Endometrial microvascular endothelial cells (primary cell): ENCODE results near the gene CCDC88C. TPM values are rescaled to one million over a fixed set of nuclear protein-coding genes. Genes with fewer than 3 reads are reported as not detected.

Source experiments
- in situ Hi-C: cut with HindIII; loops from 2 replicates; pipeline ENCODE4 v1.10.0; 2017; ENCODE audit warnings: low sequenced_read_pairs, low pct_unique_long_range_greater_than_20kb; ENCODE audit errors: inconsistent ontology term
- total RNA-seq: library from RNA; depleted of rRNA; stranded (reverse); fragments of >200 nt; gene quantifications from one replicate; pipeline ENCODE4 v1.2.3, GENCODE V29; 2015; ENCODE audit errors: inconsistent ontology term

CCDC88C gene
- total RNA-seq, 1 donor from 2014 or later, result 7.2 TPM

DNA sequence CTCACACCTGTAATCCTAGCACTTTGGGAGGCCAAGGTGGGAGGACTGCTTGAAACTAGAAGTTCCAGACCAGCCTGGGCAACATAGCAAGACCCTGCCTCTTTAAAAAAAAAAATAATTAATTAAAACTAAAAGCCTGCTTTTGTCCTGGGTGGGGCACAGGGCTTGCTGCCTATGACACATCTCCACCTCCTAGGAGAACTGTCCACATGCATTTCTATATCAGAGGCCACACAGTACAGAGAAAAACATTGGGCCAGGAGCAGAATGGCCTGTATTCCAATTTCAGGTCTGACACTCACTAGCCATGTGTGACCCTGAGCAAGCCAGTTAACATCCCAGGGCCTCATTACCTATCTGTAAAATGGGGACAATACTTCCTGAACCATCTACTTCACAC, 31.9 kb downstream of the CCDC88C start:
- in situ Hi-C loops, result no loop called here

DNA sequence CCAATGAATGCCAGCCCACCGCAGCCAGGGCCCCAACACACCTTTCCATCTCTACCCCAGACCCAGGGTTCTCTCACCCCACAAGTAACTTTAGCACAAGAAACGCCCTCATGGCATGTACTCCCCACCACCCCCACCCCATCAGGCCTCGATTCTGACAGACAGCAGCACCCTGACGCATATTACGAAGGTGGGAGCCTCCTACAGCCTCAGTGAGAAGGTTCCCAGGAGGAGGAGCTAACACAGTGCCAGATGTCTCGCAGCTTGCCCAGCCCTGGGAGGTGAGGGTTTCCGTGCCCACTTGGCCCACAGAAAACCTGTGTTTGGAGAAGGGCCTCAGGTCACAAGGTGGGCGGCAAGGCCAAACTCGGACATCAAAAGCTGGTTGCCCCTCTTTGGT, 32.4 kb downstream of the CCDC88C start:
- in situ Hi-C loops, result no loop called here

DNA sequence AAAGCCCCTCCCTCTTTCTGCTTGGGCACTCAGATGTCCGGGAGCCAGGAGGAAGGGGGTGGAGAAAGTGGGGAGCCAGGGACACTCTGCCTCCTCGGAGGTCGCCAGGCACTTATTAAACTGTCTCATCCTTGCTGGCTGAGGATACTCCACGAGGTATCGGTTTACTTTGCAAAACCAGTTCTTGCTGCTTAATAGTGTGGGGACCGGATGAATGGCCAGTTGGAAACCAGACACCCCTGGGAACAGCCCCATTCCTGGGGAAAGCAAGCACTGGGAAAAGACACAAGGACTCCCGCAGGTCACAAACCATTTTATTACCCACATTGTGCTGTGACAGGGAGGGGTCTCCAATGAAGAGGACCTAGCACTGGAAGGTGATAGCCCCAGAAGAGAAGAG, 34.2 kb downstream of the CCDC88C start:
- in situ Hi-C loops, result no loop called here

DNA sequence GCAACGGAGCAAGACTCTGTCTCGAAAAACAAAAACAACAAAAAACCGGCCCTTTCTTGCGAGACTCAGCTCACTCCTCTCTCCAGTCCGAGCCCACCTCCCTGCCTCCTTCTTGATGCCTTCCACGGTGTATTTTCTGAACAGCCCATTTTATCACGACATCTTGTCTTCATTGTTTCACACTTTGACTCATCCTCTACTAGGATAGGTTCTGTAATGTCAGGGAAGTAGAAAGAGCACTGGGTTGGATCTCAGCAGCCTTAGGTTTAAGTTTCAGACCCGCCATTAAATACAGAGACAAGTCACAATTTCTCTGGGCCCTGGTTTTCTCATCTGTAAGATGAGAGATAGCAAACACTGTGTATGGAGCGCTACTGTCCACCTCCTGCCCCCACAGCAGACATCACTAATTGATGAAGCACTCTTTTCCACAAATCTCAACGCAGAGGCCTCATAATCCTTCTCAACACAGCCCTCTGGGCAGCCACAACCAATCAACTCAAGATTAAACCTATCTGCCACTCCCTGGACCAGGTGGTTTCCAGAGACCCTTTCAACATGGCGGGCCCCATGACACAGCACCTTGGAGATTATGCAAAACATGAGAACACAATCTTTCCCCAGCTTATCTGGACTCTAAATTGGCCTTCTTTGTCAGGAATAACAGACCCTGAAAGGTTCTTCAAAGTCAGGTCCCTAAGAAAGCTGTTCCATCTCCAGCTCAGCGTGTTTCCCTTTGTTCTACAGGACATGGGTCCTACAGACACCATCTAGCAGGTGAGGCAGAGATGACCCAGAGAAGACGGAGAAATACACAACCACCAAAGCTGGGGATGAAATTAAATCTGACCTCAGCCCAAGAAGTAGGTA, 35.6 kb downstream of the CCDC88C start:
- in situ Hi-C loops, result no loop called here

DNA sequence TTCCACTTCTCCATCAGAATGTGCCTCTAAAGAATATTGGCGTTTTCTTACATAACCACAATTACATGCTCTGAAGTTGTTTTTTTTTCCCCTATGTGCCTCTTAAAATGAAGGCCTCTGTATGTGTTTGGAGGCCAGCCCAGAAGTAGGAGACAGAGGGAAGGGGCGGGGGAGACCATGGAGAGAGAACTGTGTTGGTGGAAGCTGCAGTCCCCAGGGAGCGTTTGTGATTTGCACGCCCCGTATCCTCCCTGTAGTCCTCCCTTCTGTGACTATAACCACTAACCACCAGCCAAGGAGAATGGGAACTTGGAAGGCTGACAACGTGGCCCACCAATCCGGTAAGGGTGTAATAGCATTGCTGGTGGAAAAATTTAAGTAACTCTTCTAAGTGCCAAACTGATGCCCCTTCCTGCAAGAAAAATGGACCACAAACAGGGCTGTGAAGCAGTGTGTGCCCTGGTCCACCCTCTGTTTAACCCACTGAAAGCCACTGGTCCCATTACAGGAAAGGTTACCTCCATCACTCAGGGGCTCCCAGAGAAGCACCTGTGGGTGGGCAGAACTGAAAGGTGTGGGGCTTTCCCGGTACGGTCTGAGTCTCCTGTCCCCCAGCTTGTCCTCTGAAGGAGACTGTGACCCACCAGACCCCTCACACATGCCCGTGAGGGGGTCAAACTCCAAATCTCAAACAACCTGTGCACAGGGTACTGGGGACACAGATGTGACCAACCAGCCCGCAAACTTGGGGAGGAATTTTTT, 36.8 kb downstream of the CCDC88C start:
- in situ Hi-C loops, result no loop called here

DNA sequence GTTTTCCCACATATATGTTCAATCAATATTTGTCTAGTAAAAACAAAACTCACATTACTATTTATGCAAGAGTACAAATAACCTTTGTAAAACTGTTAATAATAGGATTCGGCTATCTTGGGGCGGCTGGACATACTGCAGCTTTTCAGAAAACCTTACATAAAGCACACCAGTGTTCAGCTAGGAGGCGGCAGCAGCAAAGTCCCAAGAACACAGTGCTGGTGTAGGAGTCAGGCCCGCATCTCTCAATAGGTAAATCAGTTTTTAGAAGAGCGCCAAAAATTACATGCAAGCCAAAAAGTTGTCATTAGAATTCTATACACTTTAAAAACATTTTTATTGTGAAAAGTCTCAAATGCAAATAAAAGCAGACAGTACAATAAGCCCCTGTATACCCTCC, 37.5 kb downstream of the CCDC88C start:
- in situ Hi-C loops, result no loop called here

DNA sequence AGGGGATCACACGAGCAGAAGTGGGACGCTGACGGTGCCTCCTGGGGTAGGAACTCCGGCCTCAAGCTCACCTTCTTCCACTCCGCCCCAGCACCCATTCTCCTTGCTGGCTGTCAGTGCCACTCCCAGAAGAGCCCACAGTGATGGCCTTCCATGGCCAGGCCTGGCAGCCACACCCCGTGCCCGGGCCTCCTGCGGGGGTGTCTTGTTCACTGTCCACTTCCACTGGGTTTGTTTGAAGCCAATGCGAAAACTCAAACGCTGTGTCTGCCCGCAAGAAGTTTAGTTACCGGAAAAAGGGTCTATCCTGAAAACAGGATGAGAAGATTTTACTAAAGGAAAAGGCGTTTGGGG, 38.1 kb downstream of the CCDC88C start:
- in situ Hi-C loops, result no loop called here

DNA sequence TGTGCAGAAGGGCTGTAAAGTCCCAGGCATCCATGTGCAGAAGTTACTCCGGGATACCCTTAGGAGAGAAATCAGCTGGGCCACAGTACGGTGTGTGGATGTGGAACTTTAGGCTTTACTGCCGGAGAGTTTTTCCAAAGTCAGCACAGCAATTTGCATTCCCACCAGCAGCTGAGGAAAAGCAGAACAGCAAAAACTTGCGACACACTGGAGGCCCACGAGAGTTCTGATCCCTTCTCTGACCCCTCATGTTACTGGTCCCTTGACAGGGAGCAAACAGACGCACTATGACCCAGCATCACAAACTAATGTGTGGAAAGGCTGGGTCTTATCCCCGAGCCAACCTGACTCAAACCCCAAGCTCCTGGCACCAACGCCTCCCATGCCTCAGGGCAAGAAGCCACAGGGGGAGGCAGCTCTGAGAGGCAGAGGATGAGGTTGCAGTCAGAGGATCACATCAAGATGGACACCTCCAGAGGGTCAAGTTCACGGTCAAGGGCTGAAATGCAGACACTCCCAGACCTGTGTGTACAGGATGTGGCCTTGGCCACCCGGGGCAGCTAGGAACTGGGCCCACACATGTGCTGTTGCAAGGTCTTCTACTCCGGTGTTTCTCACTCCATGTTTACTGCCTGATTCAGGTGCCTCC, 38.6 kb downstream of the CCDC88C start:
- in situ Hi-C loops, result no loop called here

DNA sequence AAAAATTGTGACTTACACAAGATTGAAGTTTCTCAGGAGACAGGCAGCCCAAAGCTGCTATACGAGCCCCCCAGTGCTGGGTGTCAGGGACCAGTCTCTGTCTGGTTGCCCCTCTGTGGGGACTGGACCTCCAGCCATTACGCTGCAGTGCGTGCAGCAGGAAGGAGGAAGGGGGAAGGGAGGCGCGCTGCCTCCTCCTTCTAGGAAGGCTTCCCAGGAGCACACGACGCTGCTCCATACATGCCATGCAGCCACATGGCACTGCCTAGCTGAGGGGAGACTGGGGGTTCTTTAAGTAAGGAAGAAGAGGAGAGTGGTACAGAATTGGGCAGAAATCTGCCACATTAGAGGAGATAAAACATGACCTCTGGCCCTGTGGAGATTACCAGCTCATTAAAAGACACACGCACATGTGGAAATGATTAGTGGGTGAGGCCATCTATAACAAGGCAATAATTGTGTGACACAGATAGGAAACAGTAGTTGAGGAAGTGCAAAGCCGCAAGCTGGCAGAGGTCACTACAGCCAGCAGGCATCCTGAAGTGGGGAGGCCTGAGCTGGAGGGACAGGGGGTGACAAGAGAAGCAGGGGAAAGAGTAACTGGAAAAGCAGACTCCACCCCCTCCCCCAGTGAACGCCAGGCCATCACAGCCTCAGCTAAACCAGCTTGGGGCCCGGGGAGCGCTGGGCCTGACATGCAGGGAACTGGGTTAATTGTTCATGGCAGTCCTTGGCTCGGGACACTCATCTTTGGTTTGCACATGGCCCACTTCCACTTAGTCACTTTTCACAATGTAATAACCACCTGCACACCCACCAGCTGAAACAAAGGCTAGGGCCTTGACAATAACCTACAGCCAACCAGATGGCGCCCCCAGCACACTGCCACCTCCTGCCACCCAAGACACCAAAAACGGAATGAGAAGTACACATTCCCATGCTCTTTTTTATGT, 39.6 kb downstream of the CCDC88C start:
- in situ Hi-C loops, result no loop called here

DNA sequence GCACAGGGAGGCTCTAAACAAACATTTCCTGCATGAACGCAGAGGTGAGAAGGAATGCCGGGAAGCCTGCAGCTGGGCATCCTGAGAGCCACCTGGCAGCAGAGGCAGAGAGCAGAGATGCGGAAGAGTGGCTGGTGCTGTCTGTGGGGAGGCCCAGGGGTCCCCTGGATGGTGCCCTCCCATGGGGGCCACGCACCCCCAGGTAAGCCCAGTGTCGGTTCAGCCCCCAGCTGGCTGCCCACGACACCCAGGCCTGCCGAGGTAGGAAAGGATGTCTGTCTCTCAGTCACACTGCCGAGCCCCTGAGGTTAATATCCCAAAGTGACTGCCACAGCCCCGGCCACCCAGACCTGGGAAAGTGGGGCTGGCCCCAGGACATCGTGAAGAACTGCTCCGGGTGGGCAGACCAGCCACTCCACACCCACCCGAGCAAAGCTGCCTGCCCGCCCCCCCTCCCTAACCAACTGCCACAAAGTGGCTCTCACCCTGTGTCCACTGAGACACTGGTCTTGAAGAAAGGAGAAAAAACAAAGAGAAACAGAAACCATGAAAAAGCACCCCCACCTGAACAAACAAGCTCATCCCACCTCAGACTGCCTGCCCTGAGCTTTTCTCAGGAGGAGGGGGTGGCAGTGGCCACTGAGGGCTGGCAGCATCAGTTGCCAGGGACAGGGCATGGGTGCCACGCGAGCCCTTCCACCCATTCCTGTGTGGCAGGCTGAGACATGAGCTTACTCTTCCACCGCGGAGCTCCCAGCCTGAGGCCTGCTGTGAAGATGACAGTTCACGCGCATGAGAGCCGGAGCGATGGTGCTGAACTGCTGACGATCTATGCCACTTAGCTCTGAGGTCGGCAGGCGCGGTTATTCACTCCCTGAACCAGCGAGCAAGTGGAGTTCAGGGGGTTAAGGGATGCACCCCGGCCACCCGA, 40.8 kb downstream of the CCDC88C start:
- in situ Hi-C loops, result no loop called here

DNA sequence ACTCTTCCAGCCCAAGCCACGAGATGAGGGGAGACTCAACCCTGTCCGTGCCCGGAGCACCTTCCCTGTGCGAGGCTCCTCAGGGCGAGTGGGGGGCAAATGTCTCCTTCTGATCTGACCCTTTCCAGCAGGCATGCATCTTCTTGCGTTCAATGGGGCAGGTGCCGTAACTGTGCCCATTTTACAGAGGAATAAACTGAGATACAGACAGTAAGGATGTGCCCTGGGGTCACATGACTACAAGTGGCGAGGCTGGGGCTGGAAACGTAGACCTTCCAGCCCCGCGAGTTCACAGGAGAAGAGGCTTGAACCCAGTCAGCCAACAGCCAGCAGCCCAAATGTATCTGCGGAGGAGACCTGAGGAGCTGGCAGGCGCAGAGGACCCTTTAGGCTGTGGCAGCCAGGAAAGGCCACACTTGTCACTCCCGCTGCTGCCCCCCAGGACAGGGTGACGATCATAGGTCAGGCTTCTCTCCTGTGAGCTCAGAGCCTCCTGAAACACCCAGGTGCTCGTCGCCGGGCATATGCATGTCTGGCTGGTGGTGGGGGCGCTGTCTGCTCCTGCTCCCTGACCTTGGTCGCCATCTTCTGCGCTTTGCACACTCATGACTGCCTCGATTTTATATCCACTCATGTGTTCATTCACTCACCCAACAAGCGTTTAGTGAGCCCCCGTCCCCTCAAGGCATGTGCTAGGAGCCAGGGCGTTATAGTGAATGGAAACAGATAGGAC, 41.7 kb downstream of the CCDC88C start:
- in situ Hi-C loops, result no loop called here

DNA sequence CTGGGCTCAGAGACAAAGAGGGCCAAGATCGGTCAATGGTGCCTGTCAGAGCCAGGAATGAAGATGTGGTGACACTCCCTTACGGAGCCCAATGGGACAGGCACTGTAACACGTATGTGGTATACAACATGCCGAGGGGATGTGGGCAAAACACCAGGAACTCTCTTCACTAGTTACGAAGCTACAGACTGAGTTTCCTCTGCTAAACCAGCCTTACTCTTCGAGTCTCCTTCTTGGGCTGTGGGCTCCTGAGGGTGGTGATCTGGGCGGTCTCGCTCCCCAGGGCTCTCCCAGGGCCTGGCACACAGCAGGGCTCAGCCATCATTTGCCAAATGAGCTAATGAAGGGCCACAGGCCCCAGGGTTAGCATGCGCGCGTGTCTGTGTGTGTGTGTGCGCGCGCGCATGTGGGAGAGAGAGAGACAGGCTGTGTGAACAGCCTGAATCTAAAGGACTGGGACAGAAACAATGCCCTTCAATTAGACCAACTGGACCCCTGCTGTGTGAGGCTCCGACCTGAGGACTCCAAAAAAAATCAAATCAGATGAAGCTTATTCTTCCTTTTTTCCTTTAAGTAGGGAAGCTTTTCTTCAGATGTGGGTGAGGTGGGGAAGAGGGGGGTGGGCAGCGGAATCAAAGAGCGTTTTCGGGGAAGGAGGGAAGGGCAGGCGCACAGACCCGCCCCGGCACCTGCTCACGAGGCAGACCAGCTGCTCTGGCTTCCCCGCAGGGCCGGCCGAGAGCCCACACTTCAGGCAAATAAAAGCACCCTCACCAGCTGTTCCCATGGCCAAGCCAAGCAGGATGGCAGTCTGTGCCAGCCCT, 42.5 kb downstream of the CCDC88C start:
- in situ Hi-C loops, result no loop called here

DNA sequence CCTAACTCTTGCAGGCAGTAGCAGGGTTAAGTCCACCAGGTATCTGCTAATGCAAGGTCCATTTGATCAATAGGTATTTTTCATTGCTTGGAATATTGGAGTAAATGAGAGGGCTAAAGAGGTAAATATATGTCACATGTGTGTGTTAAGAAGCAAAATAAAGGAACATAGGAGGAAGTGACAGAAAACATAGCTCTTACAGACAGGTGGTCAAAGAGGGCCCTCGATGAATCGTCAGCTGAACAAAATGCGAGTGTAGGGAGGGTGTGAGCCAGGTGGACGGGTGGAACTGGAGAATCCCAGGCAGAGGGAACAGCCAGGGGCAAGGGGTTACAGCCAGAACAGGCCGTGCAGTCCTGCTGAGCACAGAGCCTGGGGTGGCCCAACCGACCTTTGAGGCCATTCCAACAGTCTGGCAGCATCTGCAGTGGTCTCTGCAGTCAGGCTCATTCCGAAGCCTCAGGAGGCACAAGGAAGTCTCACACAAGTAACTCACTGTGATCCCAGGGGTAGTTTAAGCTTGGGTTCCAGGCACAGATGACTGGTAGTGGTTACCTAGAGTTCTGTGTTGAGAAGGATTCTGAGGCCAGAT, 43.2 kb downstream of the CCDC88C start:
- in situ Hi-C loops, result no loop called here

DNA sequence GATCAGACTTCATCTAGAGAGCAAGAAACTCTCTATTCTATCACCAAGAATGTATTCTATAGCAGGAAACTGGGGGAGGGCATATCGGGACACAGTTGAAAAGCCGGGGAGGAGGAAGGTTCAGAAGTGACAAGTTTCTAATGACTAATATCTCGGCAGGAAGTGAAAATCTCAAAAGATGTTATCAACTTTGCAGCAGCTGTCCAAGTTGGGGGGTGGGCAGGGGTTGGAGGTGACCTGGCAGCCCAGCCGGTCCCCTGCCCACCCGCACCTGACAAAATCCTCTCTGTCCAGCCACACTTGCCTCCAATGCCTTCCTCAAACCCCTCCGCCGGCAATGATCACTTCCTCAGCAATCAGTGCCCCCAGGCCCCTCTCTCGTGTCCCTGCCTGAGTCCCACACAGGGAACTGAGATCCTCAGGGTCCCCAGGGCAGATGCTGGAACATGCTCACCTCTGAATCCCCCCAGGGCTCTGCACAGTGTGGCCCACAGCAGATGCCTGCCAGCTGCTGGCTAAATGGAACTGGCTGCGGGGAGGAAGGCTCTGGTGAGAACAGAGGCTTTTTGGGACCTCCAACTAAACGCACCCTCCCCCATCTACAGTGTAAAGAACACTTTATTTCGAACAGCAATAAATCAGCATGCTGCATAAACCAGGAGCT, 43.9 kb downstream of the CCDC88C start:
- in situ Hi-C loops, result no loop called here

DNA sequence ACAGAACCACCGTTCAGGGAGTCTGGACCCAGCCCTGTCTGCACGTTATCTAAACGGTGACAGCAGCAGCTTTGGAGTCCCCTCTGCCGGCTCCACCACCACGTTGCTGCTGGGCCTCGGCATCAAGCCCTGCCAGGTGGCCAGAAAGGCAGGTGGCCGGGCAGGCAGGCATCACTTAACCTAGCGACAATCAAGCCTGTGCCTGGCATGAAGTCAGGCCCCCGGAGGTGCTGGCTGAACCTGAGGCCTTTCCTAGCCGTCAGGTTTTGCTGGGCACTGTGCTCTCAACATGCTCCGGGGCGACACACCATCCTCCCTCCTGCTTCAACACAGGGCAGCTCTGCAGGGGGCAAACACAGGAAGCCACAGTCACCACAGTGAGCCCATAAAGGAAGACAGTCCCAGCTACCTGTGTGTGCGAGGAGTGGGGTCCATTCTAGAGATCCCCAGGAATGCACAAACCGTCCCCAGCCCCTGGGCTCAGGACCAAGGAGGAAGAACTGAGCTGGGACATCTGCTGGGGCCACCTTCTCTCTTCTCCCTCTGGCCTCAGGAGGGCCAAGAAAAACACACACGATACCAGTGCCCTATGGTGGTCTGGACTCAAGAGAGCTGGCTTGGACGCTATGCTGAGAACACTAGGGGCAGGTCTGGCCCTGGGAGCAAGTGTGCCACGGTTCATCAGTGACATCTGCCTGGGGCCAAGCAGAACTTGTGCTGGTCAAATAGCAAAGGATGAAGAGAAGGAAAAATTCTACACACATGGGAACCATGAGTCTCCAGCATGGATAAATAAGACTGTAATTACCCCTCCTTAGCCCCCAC, 44.7 kb downstream of the CCDC88C start:
- in situ Hi-C loops, result no loop called here
